Stimulated activated CD8-positive, alpha-beta memory T cell treated with anti-CD3 and anti-CD28 coated beads, Interleukin-7, amount 100 ng/mL, for 4 hours (primary cell): Measurements from ENCODE around the gene C12orf42.
"Not testable (repeated sequence)": the region's sequence is repeated elsewhere in the genome, so short reads cannot be mapped to it uniquely, and the experiment has no call there.

Experiments used
- DNase-seq, 2 donors: peaks; one replicate each; pipeline ENCODE4 v3.0.0-alpha.2; 2020; ENCODE audit warnings: low read depth in 2 of 2

C12orf42 gene

DNA sequence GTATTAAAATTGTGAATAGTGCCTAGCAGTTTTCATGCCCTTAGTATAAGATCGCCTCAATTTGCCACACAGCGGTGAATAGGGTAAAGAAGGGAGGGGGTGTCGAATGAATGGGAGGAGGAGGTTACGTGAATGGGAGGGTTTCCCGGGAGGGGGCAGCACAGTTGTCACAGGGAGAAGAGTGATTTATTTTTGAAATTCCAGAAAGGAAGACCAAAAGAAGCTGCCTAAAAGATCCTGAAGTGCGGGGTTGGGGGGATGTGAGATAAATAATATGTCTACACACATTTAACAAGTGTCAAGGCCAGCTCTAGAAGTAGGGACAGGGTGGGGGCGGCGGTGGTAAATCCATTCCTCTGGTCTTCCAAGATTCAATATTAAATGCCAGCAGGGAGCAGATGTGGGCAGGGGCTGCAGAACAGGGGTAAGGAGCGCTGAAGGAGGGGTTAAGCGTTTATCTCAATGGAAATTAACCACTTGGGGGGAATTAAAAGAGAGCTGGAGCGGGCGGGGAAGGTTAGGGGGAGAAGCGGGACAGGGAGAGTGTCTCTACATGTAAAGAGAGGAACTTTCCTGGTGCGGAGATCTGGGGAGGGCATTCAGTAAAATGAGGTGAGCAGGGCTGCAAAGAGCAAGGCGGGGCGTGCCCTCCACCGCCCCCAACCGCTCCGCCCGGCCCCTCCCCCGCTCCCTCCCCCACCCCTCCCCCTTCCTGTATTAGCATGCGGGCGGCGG, 867 bp downstream of the C12orf42 start:
- no peak for DNase-seq

- DNase-seq = no peak
Measured at GRCh38 chr12:103494051-103494733, 1.6 kb downstream of the C12orf42 start.

DNA sequence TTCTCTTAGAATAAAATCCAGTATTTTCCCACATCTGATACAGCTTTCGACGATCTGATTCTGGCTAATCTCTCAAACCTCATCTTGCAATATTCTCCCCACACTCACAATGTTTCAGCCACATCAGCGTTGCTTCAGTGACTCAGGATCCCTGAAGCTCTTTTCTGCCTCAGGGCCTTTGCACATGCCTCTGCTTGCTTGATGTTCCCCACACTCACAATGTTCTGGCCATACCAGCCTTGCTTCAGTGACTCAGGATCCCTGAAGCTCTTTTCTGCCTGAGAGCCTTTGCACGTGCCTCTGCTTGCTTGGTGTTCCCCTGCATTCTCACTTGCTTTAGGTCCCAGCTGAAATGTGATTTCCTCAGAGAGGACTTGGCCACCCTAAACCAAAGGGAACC, 2.6 kb downstream of the C12orf42 start:
- no peak for DNase-seq

GRCh38 chr12:103482365-103482764, 13.4 kb downstream of the C12orf42 start:
- DNase-seq = no peak

DNA sequence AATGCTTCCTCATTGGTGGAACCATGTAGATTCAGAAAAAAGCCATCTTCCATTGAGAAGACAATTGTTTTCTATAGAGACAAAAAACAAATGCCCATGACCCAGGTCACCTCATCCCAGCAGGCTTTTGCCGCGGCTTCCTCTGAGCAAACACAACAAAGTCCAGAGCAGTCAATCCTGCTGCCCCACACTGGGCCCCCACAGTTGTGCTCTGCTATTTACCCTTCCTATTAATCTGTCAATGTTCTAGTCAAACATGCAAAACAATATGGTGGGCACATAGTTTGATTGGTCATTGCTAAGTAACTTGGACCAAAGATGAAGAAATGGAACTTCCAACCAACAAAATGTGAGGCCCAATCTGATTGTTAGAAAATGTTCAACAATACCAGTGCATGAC, 20.7 kb downstream of the C12orf42 start:
- no peak for DNase-seq

GRCh38 chr12:103470664-103471063, 25.1 kb downstream of the C12orf42 start:
- no peak for DNase-seq

GRCh38 chr12:103469719-103470118, 26.0 kb downstream of the C12orf42 start:
- no peak for DNase-seq

DNA sequence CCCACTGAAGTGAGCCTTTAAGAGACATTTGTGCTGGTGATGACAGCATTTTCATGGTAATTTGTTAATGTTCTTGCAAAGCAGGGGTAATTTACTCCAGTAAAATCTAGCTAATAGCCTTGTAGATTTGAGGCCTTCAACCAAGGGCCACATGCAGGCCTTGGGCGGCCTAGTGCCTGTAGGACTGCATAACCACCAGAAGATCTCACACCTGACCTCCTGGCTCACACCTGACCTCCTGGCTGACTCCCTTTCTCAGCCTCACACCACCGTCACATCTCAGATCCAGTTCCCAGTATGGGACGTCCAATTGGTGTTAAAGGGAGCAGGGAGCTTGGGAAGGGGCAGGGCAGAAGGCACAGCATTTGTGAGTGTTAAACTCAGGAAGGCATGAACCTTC, 26.9 kb downstream of the C12orf42 start:
- DNase-seq = no peak

DNA sequence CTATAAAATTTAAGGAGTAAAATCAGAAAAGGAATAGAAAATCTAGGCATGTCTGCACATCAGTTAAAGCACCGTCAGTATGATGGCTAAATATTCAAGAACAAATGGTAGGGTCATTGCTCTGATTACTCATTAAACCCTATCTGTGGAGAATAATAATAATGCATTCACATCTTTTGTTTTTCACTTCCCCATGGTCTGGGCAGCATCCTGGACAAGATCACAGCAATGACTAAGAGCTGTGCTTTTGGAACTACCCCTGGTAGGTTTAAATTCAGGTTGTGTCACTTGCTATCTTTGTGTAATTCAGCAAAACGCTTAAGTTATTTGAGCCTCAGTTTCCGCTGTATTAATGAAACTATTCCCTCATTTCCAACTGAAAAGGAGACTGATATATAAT, 33.1 kb downstream of the C12orf42 start:
- no peak for DNase-seq

- no peak for DNase-seq
Measured at GRCh38 chr12:103457471-103457870, 38.3 kb downstream of the C12orf42 start.

DNA sequence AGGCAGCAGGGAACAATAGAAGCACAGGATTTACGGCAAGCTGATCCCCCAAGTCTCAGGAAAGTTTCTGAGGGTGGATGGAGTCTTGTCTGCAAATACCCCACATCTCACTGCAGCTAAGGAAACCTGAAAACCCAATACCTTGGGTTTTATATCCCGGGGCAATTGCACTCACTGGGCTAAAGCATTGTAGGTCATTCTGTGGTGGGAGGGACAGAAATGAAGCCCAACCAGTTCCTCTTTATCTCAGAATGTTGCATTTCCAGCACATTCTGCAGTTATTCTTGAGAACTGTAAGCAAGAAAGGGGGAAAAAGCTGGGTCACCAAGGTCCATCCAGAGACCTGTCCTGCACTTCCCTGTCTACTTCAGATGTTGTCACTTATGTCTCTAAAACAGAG, 39.8 kb downstream of the C12orf42 start:
- no peak for DNase-seq

- no peak for DNase-seq
Measured at GRCh38 chr12:103455020-103455763, 40.6 kb downstream of the C12orf42 start.

GRCh38 chr12:103444983-103445382, 50.8 kb downstream of the C12orf42 start:
- no peak for DNase-seq

DNA sequence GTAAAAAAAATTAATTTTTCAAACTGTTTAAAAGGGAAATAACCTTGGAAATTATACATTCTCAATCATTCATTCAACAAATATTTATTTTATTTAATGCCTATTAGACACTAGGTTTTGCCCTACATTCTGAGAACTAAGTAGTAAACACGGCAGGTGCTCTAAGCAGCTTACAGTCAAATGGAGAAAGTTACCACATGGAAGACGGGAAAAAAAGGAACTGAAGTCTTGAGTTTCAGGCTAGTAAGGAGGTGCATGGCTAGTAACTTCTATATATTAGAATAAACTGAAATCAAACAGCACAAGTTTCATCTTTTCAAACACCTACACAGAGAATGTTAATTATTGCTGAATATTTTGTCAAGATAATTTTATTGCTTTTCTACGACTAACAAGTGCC, 52.9 kb downstream of the C12orf42 start:
- no peak for DNase-seq

- no peak for DNase-seq
Measured at GRCh38 chr12:103442182-103442555, 53.6 kb downstream of the C12orf42 start.

DNA sequence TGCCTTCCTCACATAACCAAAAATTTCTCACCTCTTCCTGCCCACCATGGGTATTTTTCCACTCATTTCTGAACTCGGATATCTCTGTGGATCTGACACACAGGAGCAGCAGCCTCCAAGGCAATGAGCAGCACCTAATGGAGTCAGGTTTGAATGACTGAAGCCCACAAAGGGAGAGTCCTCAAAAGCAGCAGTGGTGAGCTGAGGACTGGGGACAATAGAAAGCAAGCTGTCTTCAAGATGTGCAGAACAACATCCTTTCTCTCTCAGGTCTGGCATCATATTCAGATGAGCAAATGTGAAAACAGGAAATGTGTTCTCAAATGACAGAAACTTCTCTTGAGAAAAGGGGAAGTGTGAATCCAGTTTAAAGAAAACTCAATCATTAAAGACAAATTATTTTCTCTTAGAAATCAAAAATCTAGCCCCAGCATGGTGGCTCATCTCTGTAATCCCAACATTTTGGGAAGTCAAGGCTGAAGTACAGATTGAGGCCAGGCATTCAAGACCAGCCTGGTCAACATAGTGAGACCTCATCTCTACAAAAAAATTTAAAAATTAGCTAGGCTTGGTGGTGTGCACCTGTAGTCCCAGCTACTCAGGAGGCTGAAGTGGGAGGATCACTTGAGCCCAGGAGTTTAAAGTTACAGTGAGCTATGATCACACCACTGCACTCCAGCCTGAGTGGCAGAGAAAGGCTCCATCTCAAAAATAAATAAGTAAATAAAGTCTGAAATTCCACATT, 54.2 kb downstream of the C12orf42 start:
- DNase-seq = peak in 1 of 2 donors; percentile 4

DNA sequence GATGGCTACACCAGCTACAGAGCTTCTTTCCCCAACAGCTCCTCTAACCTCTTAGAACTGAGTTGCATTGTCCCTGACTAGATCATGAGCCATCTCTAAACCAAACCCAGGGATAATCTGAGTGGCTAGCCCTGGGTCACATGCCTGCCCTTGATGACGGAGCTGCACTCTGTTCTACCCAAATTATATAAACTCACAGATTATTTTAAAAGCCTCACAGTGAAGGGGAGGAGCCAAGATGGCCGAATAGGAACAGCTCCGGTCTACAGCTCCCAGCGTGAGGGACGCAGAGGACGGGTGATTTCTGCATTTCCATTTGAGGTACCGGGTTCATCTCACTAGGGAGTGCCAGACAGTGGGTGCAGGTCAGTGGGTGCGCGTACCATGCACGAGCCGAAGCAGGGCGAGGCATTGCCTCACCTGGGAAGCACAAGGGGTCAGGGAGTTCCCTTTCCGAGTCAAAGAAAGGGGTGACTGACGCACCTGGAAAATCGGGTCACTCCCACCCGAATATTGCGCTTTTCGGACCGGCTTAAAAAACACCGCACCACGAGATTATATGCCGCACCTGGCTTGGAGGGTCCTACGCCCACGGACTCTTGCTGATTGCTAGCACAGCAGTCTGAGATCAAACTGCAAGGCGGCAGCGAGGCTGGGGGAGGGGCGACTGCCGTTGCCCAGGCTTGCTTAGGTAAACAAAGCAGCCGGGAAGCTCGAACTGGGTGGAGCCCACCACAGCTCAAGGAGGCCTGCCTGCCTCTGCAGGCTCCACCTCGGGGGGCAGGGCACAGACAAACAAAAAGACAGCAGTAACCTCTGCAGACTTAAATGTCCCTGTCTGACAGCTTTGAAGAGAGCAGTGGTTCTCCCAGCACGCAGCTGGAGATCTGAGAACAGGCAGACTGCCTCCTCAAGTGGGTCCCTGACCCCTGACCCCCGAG, 61.3 kb downstream of the C12orf42 start:
- not testable (repeated sequence) for DNase-seq

GRCh38 chr12:103431950-103432349, 63.8 kb downstream of the C12orf42 start:
- DNase-seq = no peak

- no peak for DNase-seq
Measured at GRCh38 chr12:103431387-103431786, 64.4 kb downstream of the C12orf42 start.

- DNase-seq = not testable (repeated sequence)
Measured at GRCh38 chr12:103425674-103426073, 70.1 kb downstream of the C12orf42 start.
